H1 (cell line): ENCODE results near the gene ZNF8. TPM values are rescaled to one million over a fixed set of nuclear protein-coding genes. Genes with fewer than 3 reads are reported as not detected.

Experiments
- CBX5 ChIP-seq: fragments of 300-800, 300-1000 bp; sonication (generic); IDR thresholded peaks from 2 replicates; pipeline ENCODE4 v1.7.1; 2016; ENCODE audit warnings: antibody characterized with exemption, low read length, low read depth
- CHD7 ChIP-seq: fragments of 300-600 bp; sonication (generic); IDR thresholded peaks from 2 replicates; pipeline ENCODE4 v1.7.1; 2012; ENCODE audit warnings: low read length, moderate library complexity, mild to moderate bottlenecking, inconsistent platforms; ENCODE audit not compliant: insufficient replicate concordance
- EGR1 ChIP-seq: IDR thresholded peaks from 2 replicates; pipeline ENCODE4 v1.6.1; 2011; ENCODE audit warnings: low read depth, low read length, borderline replicate concordance
- EP300 ChIP-seq, 2 experiments: IDR thresholded peaks; 1 replicate in 1 of 2; 2 replicates in 1 of 2; pipeline ENCODE4 v1.6.1; 2011 to 2012; ENCODE audit warnings: low read depth in 2 of 2, low read length in 2 of 2, mild to moderate bottlenecking in 2 of 2, borderline replicate concordance in 1 of 2, inconsistent platforms in 1 of 2, moderate library complexity in 1 of 2
- NRF1 ChIP-seq: IDR thresholded peaks from 2 replicates; pipeline ENCODE4 v1.6.1; 2011; ENCODE audit warnings: mild to moderate bottlenecking, low read depth, low read length, improper control_type of control experiment
- SP1 ChIP-seq: IDR thresholded peaks from 2 replicates; pipeline ENCODE4 v1.6.1; 2011; ENCODE audit warnings: low read depth, low read length
- SP4 ChIP-seq: IDR thresholded peaks from 2 replicates; pipeline ENCODE4 v1.6.1; 2012; ENCODE audit warnings: low read length, inconsistent platforms
- TAF1 ChIP-seq: IDR thresholded peaks from 2 replicates; pipeline ENCODE4 v1.6.1; 2011; ENCODE audit warnings: mild to moderate bottlenecking, low read depth, low read length
- TAF7 ChIP-seq: optimal IDR thresholded peaks from 2 replicates; pipeline ENCODE3; 2011; ENCODE audit warnings: low read depth, mild to moderate bottlenecking, inconsistent platforms, low read length, moderate library complexity, borderline replicate concordance
- polyA plus RNA-seq, 7 experiments: library from polyadenylated mRNA; depleted of rRNA in 3 of 7; stranded (reverse) in 5 of 7; unstranded in 2 of 7; fragments of >200 nt in 5 of 7; fragments of 200-250 nt in 2 of 7; gene quantifications; 1 replicate in 5 of 7; 2 replicates in 1 of 7; 4 replicates in 1 of 7; pipeline versions ENCODE4 v1.2.1 to v1.2.3, GENCODE V29; 2011 to 2013; ENCODE audit warnings: missing spikeins in 2 of 7, mixed read lengths in 2 of 7
- total RNA-seq: library from RNA; stranded (reverse); fragmentation: NEBNext Ultra II Directional; extraction: Animal tissue kit (Norgen Biotek cat#: 25700); gene quantifications from 2 replicates; pipeline ENCODE4 v1.2.1, GENCODE V29; 2021

The ZNF8 gene
- total and polyA plus RNA-seq, 2 of the 8 experiments (the other 6 are each of a cell fraction or from before 2014, with no cell fraction given) = 9.2 to 21.5 TPM

DNA sequence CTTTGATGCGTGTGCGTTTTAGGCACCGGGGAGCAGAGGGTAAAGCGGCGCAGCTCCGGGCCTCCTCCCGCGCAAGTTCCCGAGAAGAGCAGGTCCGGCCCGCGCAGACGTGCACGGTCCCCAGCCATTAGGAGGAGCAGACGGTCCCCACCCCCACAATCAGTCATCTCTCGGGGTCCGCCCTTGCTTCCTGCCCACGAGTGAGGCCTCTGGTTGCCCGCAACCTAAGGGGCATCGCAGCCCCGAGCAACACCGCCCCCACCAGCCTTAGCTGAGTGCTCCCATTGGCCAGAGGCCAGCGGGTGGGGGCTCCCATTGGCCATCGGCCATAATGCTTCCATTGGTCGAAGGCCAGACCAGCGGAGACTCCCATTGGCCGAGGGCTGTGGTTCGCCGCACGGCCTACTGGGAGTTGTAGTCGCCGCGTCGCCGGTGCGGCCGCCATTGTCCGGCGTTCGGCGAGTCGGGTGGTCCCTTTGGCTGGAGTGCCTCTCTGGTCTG is at the start of gene ZNF8 (continued):
- no peak for TF ChIP-seq CHD7
- no peak for TF ChIP-seq EP300 (IDR thresholded peaks at IDR 0.05; ENCODE audit: borderline replicate concordance in 1 of 2, low read depth in 2 of 2, low read length in 2 of 2)
- TF ChIP-seq SP4 = peak; percentile 36; the same call in 1 of the 2 replicates
- peak; percentile 96 for TF ChIP-seq SP1
- TF ChIP-seq TAF7 = peak; percentile 83
- TF ChIP-seq CBX5 = no peak
- peak; percentile 94 for TF ChIP-seq TAF1
- peak; percentile 41; the same call in 1 of the 2 replicates for TF ChIP-seq NRF1
- peak; percentile 48; the same call in 1 of the 2 replicates for TF ChIP-seq EGR1
